ENCODE results near the gene AUTS2.

DNA sequence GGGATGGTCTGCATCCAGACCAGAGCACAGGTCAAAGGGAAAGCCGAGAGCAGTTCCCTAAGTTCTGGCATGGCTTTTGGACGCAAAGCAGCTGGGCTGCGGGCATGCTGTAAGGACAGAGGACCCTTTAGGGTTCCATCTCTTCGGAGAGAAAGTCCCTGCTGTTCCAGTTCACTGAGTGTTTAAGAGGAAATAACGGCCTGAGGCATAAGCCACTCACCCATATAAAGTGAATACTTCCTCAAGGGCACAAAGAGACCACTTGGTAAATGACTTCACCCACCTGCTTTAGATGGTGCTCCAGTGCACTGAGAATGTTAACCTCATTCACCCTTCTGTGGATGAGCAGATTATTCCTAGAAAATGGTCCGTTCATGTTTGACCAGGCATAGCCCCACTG is 946.9 kb downstream of the AUTS2 start:
- TF ChIP-seq, protein P1, sequence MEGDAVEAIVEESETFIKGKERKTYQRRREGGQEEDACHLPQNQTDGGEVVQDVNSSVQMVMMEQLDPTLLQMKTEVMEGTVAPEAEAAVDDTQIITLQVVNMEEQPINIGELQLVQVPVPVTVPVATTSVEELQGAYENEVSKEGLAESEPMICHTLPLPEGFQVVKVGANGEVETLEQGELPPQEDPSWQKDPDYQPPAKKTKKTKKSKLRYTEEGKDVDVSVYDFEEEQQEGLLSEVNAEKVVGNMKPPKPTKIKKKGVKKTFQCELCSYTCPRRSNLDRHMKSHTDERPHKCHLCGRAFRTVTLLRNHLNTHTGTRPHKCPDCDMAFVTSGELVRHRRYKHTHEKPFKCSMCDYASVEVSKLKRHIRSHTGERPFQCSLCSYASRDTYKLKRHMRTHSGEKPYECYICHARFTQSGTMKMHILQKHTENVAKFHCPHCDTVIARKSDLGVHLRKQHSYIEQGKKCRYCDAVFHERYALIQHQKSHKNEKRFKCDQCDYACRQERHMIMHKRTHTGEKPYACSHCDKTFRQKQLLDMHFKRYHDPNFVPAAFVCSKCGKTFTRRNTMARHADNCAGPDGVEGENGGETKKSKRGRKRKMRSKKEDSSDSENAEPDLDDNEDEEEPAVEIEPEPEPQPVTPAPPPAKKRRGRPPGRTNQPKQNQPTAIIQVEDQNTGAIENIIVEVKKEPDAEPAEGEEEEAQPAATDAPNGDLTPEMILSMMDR (IDR thresholded peaks at IDR 0.05) = no peak
- no peak for TF ChIP-seq ZNF423 (CRISPR knock-in tag; IDR thresholded peaks at IDR 0.05)
- no peak for TF ChIP-seq TCF7 (CRISPR knock-in tag; IDR thresholded peaks at IDR 0.05; ENCODE audit: low read depth)
